ENCODE data around the gene HOXB9. TPM values are rescaled to one million over a fixed set of nuclear protein-coding genes. Genes with fewer than 3 reads are reported as not detected.
A peak's percentile ranks its signal among the peaks of the same experiment; 100 is the strongest.

HOXB9 gene
- total RNA-seq, 4 donors from 2014 or later = 0.09 to 0.48 TPM; not detected in 2

- TF ChIP-seq CTCF (IDR thresholded peaks at IDR 0.05) = no peak
- ATAC-seq (ENCODE audit: low FRiP score) (no peak), DNase-seq (ENCODE audit: low spot score) (no peak)
Measured at GRCh38 chr17:48608494-48608834, 17.7 kb downstream of the HOXB9 start.

GRCh38 chr17:48606892-48607614, 19.1 kb downstream of the HOXB9 start:
- no peak for TF ChIP-seq CTCF (IDR thresholded peaks at IDR 0.05)
- ATAC-seq (ENCODE audit: low FRiP score) (no peak), DNase-seq (ENCODE audit: low spot score) (no peak)

- TF ChIP-seq CTCF (IDR thresholded peaks at IDR 0.05) = no peak
- ATAC-seq (ENCODE audit: low FRiP score) (no peak), DNase-seq (ENCODE audit: low spot score) (no peak)
Measured at GRCh38 chr17:48605991-48606891, 19.9 kb downstream of the HOXB9 start.

- no peak for TF ChIP-seq CTCF (IDR thresholded peaks at IDR 0.05)
- no peak for ATAC-seq (ENCODE audit: low FRiP score)
- DNase-seq (ENCODE audit: low spot score) = no peak
Measured at GRCh38 chr17:48605409-48605919, 20.7 kb downstream of the HOXB9 start.

- ATAC-seq (ENCODE audit: low FRiP score) (peak; percentile 27), DNase-seq (ENCODE audit: low spot score) (no peak)
- no peak for TF ChIP-seq CTCF (IDR thresholded peaks at IDR 0.05)
Measured at GRCh38 chr17:48604770-48605329, 21.3 kb downstream of the HOXB9 start, which contains the start of gene HOXB6. Gene HOXB6, minus strand, starts transcription at chr17:48604986. Its CDS starts 6,836 bp downstream, at chr17:48598150.

GRCh38 chr17:48603959-48604769, 22.0 kb downstream of the HOXB9 start:
- no peak for TF ChIP-seq CTCF (IDR thresholded peaks at IDR 0.05)
- DNase-seq (ENCODE audit: low spot score) = no peak
- peak; percentile 63 for ATAC-seq (ENCODE audit: low FRiP score)

Data from omental fat pad (tissue), 4 donors.